PC-3 (cell line): ENCODE measurements around the gene CA7. TPM values are rescaled to one million over a fixed set of nuclear protein-coding genes. Genes with fewer than 3 reads are reported as not detected.
A peak's percentile ranks its signal among the peaks of the same experiment; 100 is the strongest.

Experiments
- ATAC-seq: fragments of 200-7000 bp; cut with Tn5 transposase; 2 replicates; pipeline ENCODE4 v1.9.1; 2020; ENCODE audit warnings: mild to moderate bottlenecking, moderate library complexity
- BruUV-seq: library from RNA; stranded (reverse); fragments of 400-500 nt; replicated peaks from 2 replicates; lab custom pipeline; 2021; lab: Mats Ljungman, UMichigan
- CTCF ChIA-PET: fragments of 300-600 bp; sonication (Branson Sonifier 250); formaldehyde crosslinking; loops from one replicate; lab custom pipeline; 2022; ENCODE audit warnings: antibody characterized with exemption; lab: Charles Lee
- POLR2A ChIA-PET: fragments of 300-600 bp; sonication (Branson Sonifier 250); formaldehyde crosslinking; loops from one replicate; lab custom pipeline; 2022; ENCODE audit warnings: antibody characterized with exemption; ENCODE audit not compliant: unreplicated experiment; lab: Charles Lee
- DNase-seq: peaks from one replicate; pipeline ENCODE4 v3.0.0-alpha.2; 2015
- H2AFZ ChIP-seq: fragments of 300-600 bp; sonication (generic); 2 replicates; pipeline ENCODE4 v1.6.0; 2016; ENCODE audit warnings: antibody characterized with exemption, low read length
- H3F3A ChIP-seq: fragments of 300-600 bp; sonication (generic); one replicate; pipeline ENCODE4 v1.6.0; 2017; ENCODE audit warnings: antibody characterized with exemption, low read length, control low read depth, mild to moderate bottlenecking; ENCODE audit not compliant: unreplicated experiment
- H3K27ac ChIP-seq: fragments of 300-600 bp; sonication (generic); 2 replicates; pipeline ENCODE4 v1.5.1; 2016; ENCODE audit warnings: mild to moderate bottlenecking, low read length
- H3K27me3 ChIP-seq: fragments of 300-600 bp; sonication (generic); 2 replicates; pipeline ENCODE4 v1.6.1; 2016; ENCODE audit warnings: low read length, mixed read lengths
- H3K36me3 ChIP-seq: fragments of 300-600 bp; sonication (generic); 2 replicates; pipeline ENCODE4 v1.6.1; 2016; ENCODE audit warnings: low read depth, mixed run types, low read length, mixed read lengths
- H3K4me1 ChIP-seq: fragments of 300-600 bp; sonication (generic); 2 replicates; pipeline ENCODE4 v1.5.1; 2016; ENCODE audit warnings: low read length; ENCODE audit not compliant: insufficient read depth
- H3K4me2 ChIP-seq: fragments of 300-600 bp; sonication (generic); 2 replicates; pipeline ENCODE4 v1.6.0; 2016; ENCODE audit warnings: low read length
- H3K4me3 ChIP-seq: fragments of 300-600 bp; sonication (generic); 2 replicates; pipeline ENCODE4 v1.5.1; 2016; ENCODE audit warnings: mild to moderate bottlenecking, low read length, mixed read lengths
- H3K79me2 ChIP-seq: fragments of 300-600 bp; sonication (generic); 2 replicates; pipeline ENCODE4 v1.6.1; 2017; ENCODE audit warnings: low read length, mixed read lengths
- H3K9ac ChIP-seq: fragments of 300-600 bp; sonication (generic); 2 replicates; pipeline ENCODE4 v1.6.0; 2016; ENCODE audit warnings: mild to moderate bottlenecking, low read length
- H3K9me2 ChIP-seq: fragments of 300-600 bp; sonication (generic); replicated peaks from 2 replicates; pipeline ENCODE4 v1.6.1; 2016; ENCODE audit warnings: mixed run types, low read length, mixed read lengths
- H3K9me3 ChIP-seq: fragments of 300-600 bp; sonication (generic); 2 replicates; pipeline ENCODE4 v1.6.1; 2016; ENCODE audit warnings: low read length, mixed read lengths
- H4K20me1 ChIP-seq: fragments of 300-600 bp; sonication (generic); 2 replicates; pipeline ENCODE4 v1.6.1; 2016; ENCODE audit warnings: low read length, mixed read lengths
- EZH2 ChIP-seq: fragments of 300-600 bp; sonication (generic); IDR thresholded peaks from one replicate; pipeline ENCODE4 v1.6.1; 2017; ENCODE audit warnings: antibody characterized with exemption, mild to moderate bottlenecking, low read length; ENCODE audit not compliant: unreplicated experiment
- EZH2phosphoT487 ChIP-seq: fragments of 300-600 bp; sonication (generic); IDR thresholded peaks from 2 replicates; pipeline ENCODE4 v1.6.1; 2018; ENCODE audit warnings: mild to moderate bottlenecking, antibody characterized with exemption, low read length, borderline replicate concordance
- intact Hi-C: fragments of 100-400 bp; cut with micrococcal nuclease; formaldehyde crosslinking; loops from 2 replicates; pipeline ENCODE4 v1.9.0; 2023
- total RNA-seq: library from RNA; depleted of rRNA; stranded (reverse); fragments of >200 nt; gene quantifications from 2 replicates; pipeline ENCODE4 v1.2.3, GENCODE V29; 2014
- TF ChIP-seq, protein P1 (sequence below): fragments of 300-600 bp; sonication (generic); conservative IDR thresholded peaks from 2 replicates; pipeline ENCODE4 v1.5.1; 2017; ENCODE audit warnings: antibody characterized with exemption, low read depth, mild to moderate bottlenecking, low read length

The CA7 gene
- total RNA-seq, 1 experiment from 2014 or later = not detected

DNA sequence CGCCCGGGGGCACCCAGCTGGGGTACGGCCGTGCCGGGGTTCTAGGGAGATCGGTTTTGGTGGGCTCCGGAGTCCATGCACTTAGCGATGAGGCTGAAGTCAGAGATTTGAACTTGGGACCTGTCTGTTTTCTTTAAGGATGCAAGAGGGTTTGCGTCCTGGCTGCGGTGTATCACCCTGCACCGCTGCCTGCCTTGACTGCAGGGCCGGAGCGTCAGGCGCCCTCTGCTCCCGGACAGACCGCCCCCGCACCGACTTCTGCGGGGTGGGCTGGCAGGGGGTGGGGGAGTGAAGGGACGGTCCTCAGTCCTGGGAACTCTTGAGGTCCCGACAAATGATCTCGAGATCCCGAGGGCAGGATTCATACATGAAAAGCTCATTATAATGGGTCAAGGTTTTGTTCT, 36.8 kb downstream of the CA7 start:
- POLR2A ChIA-PET = interaction anchor here (0.7 kb wide), 1 partner anchor 8 kb away, joined by 4 read pairs; no protein-coding TSS in a partner anchor
- no peak for DNase-seq
- Histone ChIP-seq H4K20me1 (no peaks in the 10 kb centered on the region), H3K9me2 (no peaks in the 10 kb centered on the region), H3K79me2 (peaks cover 14% of the 10 kb centered on the region), H3K36me3 (peaks cover 8% of the 10 kb centered on the region), H3K27me3 (no peaks in the 10 kb centered on the region), H3K4me3 (peak overlapping the region; percentile 96), H3F3A (no peaks in the 10 kb centered on the region), H3K27ac (no peak overlapping the region), H3K9ac (peak overlapping the region; percentile 75), H2AFZ (peak overlapping the region; percentile 94), H3K4me2 (peak overlapping the region; percentile 96), H3K9me3 (no peaks in the 10 kb centered on the region), H3K4me1 (peaks cover 9% of the 10 kb centered on the region; the same call in 1 of the 2 replicates)
- CTCF ChIA-PET = interaction anchor here (0.8 kb wide), 1 partner anchor 139 kb away, joined by 3 read pairs; no protein-coding TSS in a partner anchor
- TF ChIP-seq EZH2 (no peak), EZH2phosphoT487 (no peak)
- TF ChIP-seq, protein P1, sequence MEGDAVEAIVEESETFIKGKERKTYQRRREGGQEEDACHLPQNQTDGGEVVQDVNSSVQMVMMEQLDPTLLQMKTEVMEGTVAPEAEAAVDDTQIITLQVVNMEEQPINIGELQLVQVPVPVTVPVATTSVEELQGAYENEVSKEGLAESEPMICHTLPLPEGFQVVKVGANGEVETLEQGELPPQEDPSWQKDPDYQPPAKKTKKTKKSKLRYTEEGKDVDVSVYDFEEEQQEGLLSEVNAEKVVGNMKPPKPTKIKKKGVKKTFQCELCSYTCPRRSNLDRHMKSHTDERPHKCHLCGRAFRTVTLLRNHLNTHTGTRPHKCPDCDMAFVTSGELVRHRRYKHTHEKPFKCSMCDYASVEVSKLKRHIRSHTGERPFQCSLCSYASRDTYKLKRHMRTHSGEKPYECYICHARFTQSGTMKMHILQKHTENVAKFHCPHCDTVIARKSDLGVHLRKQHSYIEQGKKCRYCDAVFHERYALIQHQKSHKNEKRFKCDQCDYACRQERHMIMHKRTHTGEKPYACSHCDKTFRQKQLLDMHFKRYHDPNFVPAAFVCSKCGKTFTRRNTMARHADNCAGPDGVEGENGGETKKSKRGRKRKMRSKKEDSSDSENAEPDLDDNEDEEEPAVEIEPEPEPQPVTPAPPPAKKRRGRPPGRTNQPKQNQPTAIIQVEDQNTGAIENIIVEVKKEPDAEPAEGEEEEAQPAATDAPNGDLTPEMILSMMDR = no peak
- intact Hi-C loops = no loop called here
- ATAC-seq = no peak
- no TSS peak for BruUV-seq

DNA sequence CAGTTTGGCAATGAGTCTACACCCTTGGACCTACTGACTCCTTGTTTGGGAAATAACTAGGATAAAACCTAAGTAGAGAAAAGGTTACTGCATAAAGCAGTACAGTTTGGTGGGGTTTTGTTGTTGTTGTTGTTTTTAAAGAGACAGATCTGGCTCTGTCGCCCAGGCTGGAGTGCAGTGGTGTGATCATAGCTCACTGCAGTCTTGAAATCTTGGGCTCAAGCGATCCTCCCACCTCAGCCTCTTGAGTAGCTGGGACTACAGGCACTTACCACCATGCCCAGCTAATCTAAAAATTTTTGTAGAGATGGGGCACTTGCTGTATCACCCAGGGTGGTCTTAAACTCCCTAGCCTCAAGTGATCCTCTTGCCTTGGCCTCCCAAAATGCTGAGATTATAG, 37.3 kb downstream of the CA7 start:
- ChIA-PET POLR2A (interaction anchor here (0.7 kb wide), 1 partner anchor 8 kb away, joined by 4 read pairs; no protein-coding TSS in a partner anchor), CTCF (interaction anchor here (1.3 kb wide), 1 partner anchor 9 kb away, joined by 8 read pairs; no protein-coding TSS in a partner anchor)
- H3K4me3 ChIP-seq = peak overlapping the region; percentile 54
- H3K27me3 ChIP-seq = no peaks in the 10 kb centered on the region
- no peak overlapping the region for H3K27ac ChIP-seq
- H3K9ac ChIP-seq = no peak overlapping the region
- H3F3A ChIP-seq = no peaks in the 10 kb centered on the region
- no TSS peak for BruUV-seq
- ATAC-seq (no peak), DNase-seq (no peak)
- H3K79me2 ChIP-seq = peaks cover 14% of the 10 kb centered on the region
- H3K36me3 ChIP-seq = peaks cover 8% of the 10 kb centered on the region
- H3K9me2 ChIP-seq = no peaks in the 10 kb centered on the region
- TF ChIP-seq, protein P1 = no peak
- no peak for TF ChIP-seq EZH2
- TF ChIP-seq EZH2phosphoT487 = no peak
- no peaks in the 10 kb centered on the region for H3K9me3 ChIP-seq
- H3K4me2 ChIP-seq = peak overlapping the region; percentile 96
- intact Hi-C loops = no loop called here
- peaks cover 9% of the 10 kb centered on the region; the same call in 1 of the 2 replicates for H3K4me1 ChIP-seq
- no peak overlapping the region for H2AFZ ChIP-seq
- no peaks in the 10 kb centered on the region for H4K20me1 ChIP-seq

DNA sequence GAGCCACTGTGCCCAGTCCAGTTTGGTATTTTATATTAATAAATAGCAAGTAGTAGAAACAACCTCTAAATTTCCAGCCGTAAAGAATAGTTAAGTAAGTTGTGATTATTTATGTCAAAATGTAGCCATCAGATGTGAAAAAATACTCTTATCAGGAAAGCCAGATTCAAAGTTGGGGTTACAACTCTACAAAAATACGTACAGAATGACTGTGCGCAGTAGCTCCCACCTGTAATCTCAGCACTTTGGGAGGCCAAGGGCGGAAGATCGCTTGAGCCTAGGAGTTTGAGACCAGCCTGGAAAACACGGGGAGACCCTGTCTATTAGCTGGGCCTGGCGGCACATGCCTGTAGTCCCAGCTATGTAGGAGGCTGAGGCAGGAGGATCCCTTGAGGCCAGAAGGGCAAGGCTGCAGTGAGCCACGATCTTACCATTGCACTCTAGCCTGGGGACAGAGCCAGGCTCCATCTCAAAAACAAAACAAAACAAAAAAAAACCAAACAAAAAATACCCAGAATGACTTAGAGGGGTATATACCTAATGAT, 37.8 kb downstream of the CA7 start:
- CTCF ChIA-PET = interaction anchor here (1.3 kb wide), 1 partner anchor 9 kb away, joined by 8 read pairs; no protein-coding TSS in a partner anchor
- no peak for TF ChIP-seq EZH2
- no peak for TF ChIP-seq EZH2phosphoT487
- TF ChIP-seq, protein P1 = no peak
- peak overlapping the region; percentile 96 for H3K4me2 ChIP-seq

More for the DNA sequence above, 37.8 kb downstream of the CA7 start:
- ATAC-seq (no peak), DNase-seq (no peak)
- no peaks in the 10 kb centered on the region for H3K27me3 ChIP-seq
- H3K79me2 ChIP-seq = peaks cover 14% of the 10 kb centered on the region
- no peaks in the 10 kb centered on the region for H3K9me2 ChIP-seq
- H3K4me1 ChIP-seq = peaks cover 9% of the 10 kb centered on the region; the same call in 1 of the 2 replicates
- POLR2A ChIA-PET = interaction anchor here (0.7 kb wide), 1 partner anchor 9 kb away, joined by 4 read pairs; no protein-coding TSS in a partner anchor
- H3K9ac ChIP-seq = no peak overlapping the region
- no peak overlapping the region for H2AFZ ChIP-seq
- H3K9me3 ChIP-seq = no peaks in the 10 kb centered on the region
- no peaks in the 10 kb centered on the region for H4K20me1 ChIP-seq
- no peak overlapping the region for H3K27ac ChIP-seq
- intact Hi-C loops = no loop called here
- peaks cover 8% of the 10 kb centered on the region for H3K36me3 ChIP-seq
- no TSS peak for BruUV-seq
- no peaks in the 10 kb centered on the region for H3F3A ChIP-seq
- H3K4me3 ChIP-seq = no peak overlapping the region
